ENCODE measurements around the gene KLRF1.

GRCh38 chr12:9806714-9807113 lies 20.6 kb upstream of the KLRF1 start:
- TF ChIP-seq FOXM1 (IDR thresholded peaks at IDR 0.05; ENCODE audit: borderline replicate concordance): no peak
- TF ChIP-seq SP1 (IDR thresholded peaks at IDR 0.05): no peak
- no peak for TF ChIP-seq LEF1 (IDR thresholded peaks at IDR 0.05; ENCODE audit: borderline replicate concordance)
- TF ChIP-seq FOXK2 (IDR thresholded peaks at IDR 0.05): no peak

Measured in HEK293T (cell line).